DOHH2 (cell line): ENCODE results near the gene CNN3.

Source experiments
- H3F3A ChIP-seq: fragments of 200-600 bp; sonication (generic), shearing (Covaris generic); 2 replicates; pipeline ENCODE4 v1.6.0; 2016; ENCODE audit warnings: antibody characterized with exemption, mild to moderate bottlenecking; ENCODE audit not compliant: control insufficient read depth, insufficient read depth
- H3K27ac ChIP-seq: fragments of 200-600 bp; sonication (generic); 2 replicates; pipeline ENCODE4 v1.5.1; 2014; ENCODE audit warnings: low read depth, mild to moderate bottlenecking, low read length, moderate library complexity
- H3K27me3 ChIP-seq: fragments of 200-600 bp; sonication (generic); 2 replicates; pipeline ENCODE4 v1.6.1; 2014; ENCODE audit warnings: mild to moderate bottlenecking, low read length, mixed read lengths; ENCODE audit not compliant: control insufficient read depth
- H3K36me3 ChIP-seq: fragments of 200-600 bp; sonication (generic); 2 replicates; pipeline ENCODE4 v1.6.1; 2014; ENCODE audit warnings: mild to moderate bottlenecking, low read length, moderate library complexity, mixed read lengths; ENCODE audit not compliant: control insufficient read depth
- H3K4me1 ChIP-seq: fragments of 200-600 bp; sonication (generic); 2 replicates; pipeline ENCODE4 v1.6.1; 2014; ENCODE audit warnings: mild to moderate bottlenecking, low read length, mixed read lengths; ENCODE audit not compliant: control insufficient read depth
- H3K4me2 ChIP-seq: fragments of 200-600 bp; sonication (generic); 2 replicates; pipeline ENCODE4 v1.6.0; 2014; ENCODE audit warnings: mild to moderate bottlenecking, low read length, moderate library complexity
- H3K4me3 ChIP-seq: fragments of 200-600 bp; sonication (generic); 2 replicates; pipeline ENCODE4 v1.5.1; 2014; ENCODE audit warnings: mild to moderate bottlenecking, low read length, mixed read lengths
- H3K79me2 ChIP-seq: fragments of 200-600 bp; sonication (generic); 2 replicates; pipeline ENCODE4 v1.6.1; 2014; ENCODE audit warnings: mild to moderate bottlenecking, low read length, mixed read lengths; ENCODE audit not compliant: control insufficient read depth
- H3K9me2 ChIP-seq: fragments of 200-600 bp; sonication (generic); replicated peaks from 2 replicates; pipeline ENCODE4 v1.6.1; 2014; ENCODE audit warnings: mild to moderate bottlenecking, low read length, mixed read lengths; ENCODE audit not compliant: control insufficient read depth
- H3K9me3 ChIP-seq: fragments of 200-600 bp; sonication (generic); 2 replicates; pipeline ENCODE4 v1.6.1; 2014; ENCODE audit warnings: antibody characterized with exemption, low read length, mixed read lengths; ENCODE audit not compliant: control insufficient read depth, insufficient read depth
- H4K20me1 ChIP-seq: fragments of 200-600 bp; sonication (generic); 2 replicates; pipeline ENCODE4 v1.6.0; 2014; ENCODE audit warnings: low read depth, mild to moderate bottlenecking, antibody characterized with exemption, low read length, moderate library complexity; ENCODE audit not compliant: control insufficient read depth, insufficient read depth
- CTCF ChIP-seq: fragments of 200-600 bp; sonication (generic); IDR thresholded peaks from one replicate; pipeline ENCODE4 v1.5.1; 2014; ENCODE audit warnings: antibody characterized with exemption, mild to moderate bottlenecking, low read depth, low read length; ENCODE audit not compliant: poor library complexity, severe bottlenecking
- EZH2phosphoT487 ChIP-seq: fragments of 200-600 bp; sonication (generic); IDR thresholded peaks from 2 replicates; pipeline ENCODE4 v1.6.1; 2017; ENCODE audit warnings: borderline replicate concordance, mild to moderate bottlenecking, antibody characterized with exemption, low read length, moderate library complexity, mixed read lengths

CNN3 gene

GRCh38 chr1:94872771-94873495 is 54.0 kb downstream of the CNN3 start:
- Histone ChIP-seq H3K4me2 (no peak overlapping the region), H3K27ac (no peak overlapping the region), H3K4me1 (no peaks in the 10 kb centered on the region), H3K9me2 (no peaks in the 10 kb centered on the region), H3F3A (no peaks in the 10 kb centered on the region), H4K20me1 (no peaks in the 10 kb centered on the region), H3K36me3 (no peaks in the 10 kb centered on the region), H3K9me3 (no peaks in the 10 kb centered on the region), H3K27me3 (peaks cover 2% of the 10 kb centered on the region; the same call in 1 of the 2 replicates), H3K79me2 (no peaks in the 10 kb centered on the region), H3K4me3 (no peak overlapping the region)
- TF ChIP-seq EZH2phosphoT487 (no peak), CTCF (no peak)

GRCh38 chr1:94871031-94871430 is 55.9 kb downstream of the CNN3 start:
- Histone ChIP-seq H3K4me2 (no peak overlapping the region), H3F3A (no peaks in the 10 kb centered on the region), H3K9me2 (no peaks in the 10 kb centered on the region), H4K20me1 (no peaks in the 10 kb centered on the region), H3K4me1 (no peaks in the 10 kb centered on the region), H3K27me3 (peaks cover 8% of the 10 kb centered on the region), H3K4me3 (no peak overlapping the region), H3K9me3 (no peaks in the 10 kb centered on the region), H3K27ac (no peak overlapping the region), H3K79me2 (no peaks in the 10 kb centered on the region), H3K36me3 (no peaks in the 10 kb centered on the region)
- TF ChIP-seq CTCF (no peak), EZH2phosphoT487 (no peak)

- H3K4me1 ChIP-seq: no peaks in the 10 kb centered on the region
Measured at GRCh38 chr1:94866164-94866807, 60.6 kb downstream of the CNN3 start.

More at GRCh38 chr1:94866164-94866807, 60.6 kb downstream of the CNN3 start:
- Histone ChIP-seq H3K36me3 (no peaks in the 10 kb centered on the region), H3F3A (no peaks in the 10 kb centered on the region), H3K4me2 (no peak overlapping the region), H3K9me2 (no peaks in the 10 kb centered on the region), H3K79me2 (no peaks in the 10 kb centered on the region), H3K4me3 (no peak overlapping the region), H3K9me3 (no peaks in the 10 kb centered on the region), H4K20me1 (no peaks in the 10 kb centered on the region), H3K27me3 (peaks cover 8% of the 10 kb centered on the region), H3K27ac (no peak overlapping the region)
- no peak for TF ChIP-seq EZH2phosphoT487
- no peak for TF ChIP-seq CTCF
